HepG2 (cell line): ENCODE measurements around the gene GPS2. TPM values are rescaled to one million over a fixed set of nuclear protein-coding genes. Genes with fewer than 3 reads are reported as not detected.

ENCODE experiments used
- CCAR2 ChIP-seq: fragments of 200-400 bp; formaldehyde crosslinking; optimal IDR thresholded peaks from 2 replicates; pipeline ENCODE3; 2018; ENCODE audit warnings: low read depth, mild to moderate bottlenecking, low read length, moderate library complexity
- MEIS2 ChIP-seq: sonication (generic); formaldehyde crosslinking; IDR thresholded peaks from 2 replicates; pipeline ENCODE4 v1.9.0; 2021; ENCODE audit warnings: mild to moderate bottlenecking, missing genetic modification reagents
- MIXL1 ChIP-seq: IDR thresholded peaks from 2 replicates; pipeline ENCODE4 v1.6.1; 2016
- MYC ChIP-seq: sonication (generic); formaldehyde crosslinking; IDR thresholded peaks from 2 replicates; pipeline ENCODE4 v1.9.0; 2021; ENCODE audit warnings: missing genetic modification reagents, borderline replicate concordance
- NPAS2 ChIP-seq: sonication (generic); formaldehyde crosslinking; IDR thresholded peaks from 2 replicates; pipeline ENCODE4 v1.8.0; 2022; ENCODE audit warnings: mild to moderate bottlenecking, missing genetic modification reagents, borderline replicate concordance
- PCBP1 ChIP-seq: fragments of 200-400 bp; formaldehyde crosslinking; IDR thresholded peaks from 2 replicates; pipeline ENCODE4 v1.6.1; 2017; ENCODE audit warnings: mild to moderate bottlenecking, low read depth, low read length, borderline replicate concordance
- RORA ChIP-seq: sonication (generic); formaldehyde crosslinking; IDR thresholded peaks from 2 replicates; pipeline ENCODE4 v1.5.0; 2020; ENCODE audit warnings: mild to moderate bottlenecking, missing genetic modification reagents, moderate library complexity
- ZNF569 ChIP-seq: sonication (generic); formaldehyde crosslinking; IDR thresholded peaks from 2 replicates; pipeline ENCODE4 v1.5.0; 2020; ENCODE audit warnings: mild to moderate bottlenecking, missing genetic modification reagents, moderate library complexity, borderline replicate concordance
- ZNF674 ChIP-seq: sonication (generic); formaldehyde crosslinking; IDR thresholded peaks from 2 replicates; pipeline ENCODE4 v1.5.0; 2020; ENCODE audit warnings: low read depth, mild to moderate bottlenecking, missing genetic modification reagents
- ZNF709 ChIP-seq: sonication (generic); formaldehyde crosslinking; IDR thresholded peaks from 2 replicates; pipeline ENCODE4 v1.5.0; 2020; ENCODE audit warnings: mild to moderate bottlenecking, missing genetic modification reagents
- ZNF768 ChIP-seq: sonication (generic); formaldehyde crosslinking; IDR thresholded peaks from 2 replicates; pipeline ENCODE4 v1.4.0; 2020; ENCODE audit warnings: missing genetic modification reagents
- polyA plus RNA-seq, 8 experiments: library from polyadenylated mRNA; depleted of rRNA in 3 of 8; stranded (reverse) in 7 of 8; unstranded in 1 of 8; fragments of >200 nt; fragmentation: Illumina TruSeq in 4 of 8; extraction: Trizol in 4 of 8; gene quantifications; 2 replicates each; pipeline versions ENCODE4 v1.2.1 to v1.2.3, GENCODE V29; 2011 to 2016; ENCODE audit warnings: low read depth in 4 of 8, missing spikeins in 1 of 8, mixed read lengths in 1 of 8; ENCODE audit not compliant: insufficient read depth in 1 of 8
- total RNA-seq, 5 experiments: library from RNA; depleted of rRNA; stranded (reverse); fragments of >200 nt; fragmentation: Illumina TruSeq; extraction: Trizol; gene quantifications; 2 replicates each; pipeline ENCODE4 v1.2.3, GENCODE V29; 2016; ENCODE audit warnings: low read depth in 1 of 5
- TF ChIP-seq, protein P1 (sequence below): conservative IDR thresholded peaks from 2 replicates; pipeline ENCODE4 v1.6.1; 2018; ENCODE audit warnings: missing genetic modification reagents
- TF ChIP-seq, protein P2 (sequence below), 2 experiments: fragments of 450-650 bp in 1 of 2; sonication (generic) in 1 of 2; formaldehyde crosslinking; IDR thresholded peaks; 2 replicates each; pipeline versions ENCODE4 v1.5.0 to v1.8.0; 2020 to 2022; ENCODE audit warnings: mild to moderate bottlenecking in 1 of 2, missing genetic modification reagents in 1 of 2
- TF ChIP-seq, protein P3 (sequence below): sonication (generic); formaldehyde crosslinking; IDR thresholded peaks from 2 replicates; pipeline ENCODE4 v1.8.1; 2023; ENCODE audit warnings: mild to moderate bottlenecking, missing genetic modification reagents
- TF ChIP-seq, protein P4 (sequence below): sonication (generic); formaldehyde crosslinking; IDR thresholded peaks from 2 replicates; pipeline ENCODE4 v1.5.0; 2020; ENCODE audit warnings: missing genetic modification reagents
- TF ChIP-seq, protein P5 (sequence below): sonication (generic); formaldehyde crosslinking; IDR thresholded peaks from 2 replicates; pipeline ENCODE4 v1.4.0; 2020; ENCODE audit warnings: missing genetic modification reagents, borderline replicate concordance
- TF ChIP-seq, protein P6 (sequence below): sonication (generic); formaldehyde crosslinking; IDR thresholded peaks from 2 replicates; pipeline ENCODE4 v1.4.0; 2020; ENCODE audit warnings: mild to moderate bottlenecking, missing genetic modification reagents

The GPS2 gene
- total and polyA plus RNA-seq, 2 of the 13 experiments (the other 11 are each of a cell fraction or from before 2014, with no cell fraction given): 58.0 to 59.4 TPM

DNA sequence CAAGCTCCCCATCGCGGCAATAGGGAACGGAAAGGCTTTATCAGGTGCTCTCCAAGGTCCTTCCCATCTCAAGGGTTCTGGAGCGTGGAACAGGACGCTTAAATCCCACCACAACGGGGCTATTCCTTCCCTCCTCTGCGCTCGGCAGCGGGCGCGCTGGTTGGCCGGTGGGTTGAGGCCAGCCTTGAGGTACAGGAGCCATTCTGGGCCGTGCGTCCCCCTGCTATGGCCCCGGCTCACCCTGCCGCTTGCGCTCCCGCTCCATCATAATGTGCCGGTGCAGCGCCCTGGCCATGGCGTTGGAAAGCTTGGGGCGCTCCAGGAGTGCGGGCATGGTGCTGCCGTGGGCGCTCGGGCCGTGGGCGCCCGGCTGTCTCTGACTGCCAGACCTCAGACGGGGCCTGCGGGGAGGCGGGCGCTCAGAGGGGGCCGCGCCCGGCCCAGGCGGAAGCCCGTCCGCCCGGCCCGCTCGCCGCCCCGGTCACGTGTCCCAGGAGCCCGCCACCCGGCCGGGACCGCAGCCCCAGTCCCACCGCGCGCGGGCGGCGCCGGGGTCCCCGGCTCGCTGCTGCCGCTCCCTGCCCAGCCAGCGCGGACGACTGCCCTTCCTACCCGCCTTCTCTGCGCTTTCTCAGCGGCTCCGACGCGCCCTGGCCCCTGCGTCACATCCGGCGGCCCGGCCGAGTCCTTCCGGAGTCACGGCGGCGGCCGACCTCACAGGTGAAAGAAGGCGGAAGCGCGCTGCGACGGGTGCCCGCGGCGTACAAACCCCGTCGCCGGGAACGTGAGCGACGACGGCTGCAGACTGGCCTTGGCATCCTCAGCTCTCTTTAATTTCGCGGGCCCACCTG, at the start of gene GPS2 (continued):
- TF ChIP-seq, protein P1, sequence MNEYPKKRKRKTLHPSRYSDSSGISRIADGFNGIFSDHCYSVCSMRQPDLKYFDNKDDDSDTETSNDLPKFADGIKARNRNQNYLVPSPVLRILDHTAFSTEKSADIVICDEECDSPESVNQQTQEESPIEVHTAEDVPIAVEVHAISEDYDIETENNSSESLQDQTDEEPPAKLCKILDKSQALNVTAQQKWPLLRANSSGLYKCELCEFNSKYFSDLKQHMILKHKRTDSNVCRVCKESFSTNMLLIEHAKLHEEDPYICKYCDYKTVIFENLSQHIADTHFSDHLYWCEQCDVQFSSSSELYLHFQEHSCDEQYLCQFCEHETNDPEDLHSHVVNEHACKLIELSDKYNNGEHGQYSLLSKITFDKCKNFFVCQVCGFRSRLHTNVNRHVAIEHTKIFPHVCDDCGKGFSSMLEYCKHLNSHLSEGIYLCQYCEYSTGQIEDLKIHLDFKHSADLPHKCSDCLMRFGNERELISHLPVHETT: peak; percentile 96
- TF ChIP-seq ZNF709 (peak; percentile 77; the same call in 1 of the 2 replicates), ZNF768 (peak; percentile 64; the same call in 1 of the 2 replicates), CCAR2 (no peak), MEIS2 (no peak; the same call in 1 of the 2 replicates), MIXL1 (peak; percentile 81), RORA (no peak), ZNF674 (CRISPR knock-in tag) (no peak), ZNF569 (CRISPR knock-in tag) (no peak), PCBP1 (no peak), NPAS2 (CRISPR knock-in tag) (no peak), MYC (CRISPR knock-in tag) (peak; percentile 67; the same call in 1 of the 2 replicates)
- TF ChIP-seq, protein P2, sequence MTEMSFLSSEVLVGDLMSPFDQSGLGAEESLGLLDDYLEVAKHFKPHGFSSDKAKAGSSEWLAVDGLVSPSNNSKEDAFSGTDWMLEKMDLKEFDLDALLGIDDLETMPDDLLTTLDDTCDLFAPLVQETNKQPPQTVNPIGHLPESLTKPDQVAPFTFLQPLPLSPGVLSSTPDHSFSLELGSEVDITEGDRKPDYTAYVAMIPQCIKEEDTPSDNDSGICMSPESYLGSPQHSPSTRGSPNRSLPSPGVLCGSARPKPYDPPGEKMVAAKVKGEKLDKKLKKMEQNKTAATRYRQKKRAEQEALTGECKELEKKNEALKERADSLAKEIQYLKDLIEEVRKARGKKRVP (CRISPR knock-in tag; IDR thresholded peaks at IDR 0.05): peak in 1 of 2 experiments; percentile 65; a peak in 1 of 4 replicates
- TF ChIP-seq, protein P3, sequence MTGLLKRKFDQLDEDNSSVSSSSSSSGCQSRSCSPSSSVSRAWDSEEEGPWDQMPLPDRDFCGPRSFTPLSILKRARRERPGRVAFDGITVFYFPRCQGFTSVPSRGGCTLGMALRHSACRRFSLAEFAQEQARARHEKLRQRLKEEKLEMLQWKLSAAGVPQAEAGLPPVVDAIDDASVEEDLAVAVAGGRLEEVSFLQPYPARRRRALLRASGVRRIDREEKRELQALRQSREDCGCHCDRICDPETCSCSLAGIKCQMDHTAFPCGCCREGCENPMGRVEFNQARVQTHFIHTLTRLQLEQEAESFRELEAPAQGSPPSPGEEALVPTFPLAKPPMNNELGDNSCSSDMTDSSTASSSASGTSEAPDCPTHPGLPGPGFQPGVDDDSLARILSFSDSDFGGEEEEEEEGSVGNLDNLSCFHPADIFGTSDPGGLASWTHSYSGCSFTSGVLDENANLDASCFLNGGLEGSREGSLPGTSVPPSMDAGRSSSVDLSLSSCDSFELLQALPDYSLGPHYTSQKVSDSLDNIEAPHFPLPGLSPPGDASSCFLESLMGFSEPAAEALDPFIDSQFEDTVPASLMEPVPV: peak; percentile 77; the same call in 1 of the 2 replicates
- TF ChIP-seq, protein P4, sequence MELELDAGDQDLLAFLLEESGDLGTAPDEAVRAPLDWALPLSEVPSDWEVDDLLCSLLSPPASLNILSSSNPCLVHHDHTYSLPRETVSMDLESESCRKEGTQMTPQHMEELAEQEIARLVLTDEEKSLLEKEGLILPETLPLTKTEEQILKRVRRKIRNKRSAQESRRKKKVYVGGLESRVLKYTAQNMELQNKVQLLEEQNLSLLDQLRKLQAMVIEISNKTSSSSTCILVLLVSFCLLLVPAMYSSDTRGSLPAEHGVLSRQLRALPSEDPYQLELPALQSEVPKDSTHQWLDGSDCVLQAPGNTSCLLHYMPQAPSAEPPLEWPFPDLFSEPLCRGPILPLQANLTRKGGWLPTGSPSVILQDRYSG (CRISPR knock-in tag): no peak
- TF ChIP-seq, protein P5, sequence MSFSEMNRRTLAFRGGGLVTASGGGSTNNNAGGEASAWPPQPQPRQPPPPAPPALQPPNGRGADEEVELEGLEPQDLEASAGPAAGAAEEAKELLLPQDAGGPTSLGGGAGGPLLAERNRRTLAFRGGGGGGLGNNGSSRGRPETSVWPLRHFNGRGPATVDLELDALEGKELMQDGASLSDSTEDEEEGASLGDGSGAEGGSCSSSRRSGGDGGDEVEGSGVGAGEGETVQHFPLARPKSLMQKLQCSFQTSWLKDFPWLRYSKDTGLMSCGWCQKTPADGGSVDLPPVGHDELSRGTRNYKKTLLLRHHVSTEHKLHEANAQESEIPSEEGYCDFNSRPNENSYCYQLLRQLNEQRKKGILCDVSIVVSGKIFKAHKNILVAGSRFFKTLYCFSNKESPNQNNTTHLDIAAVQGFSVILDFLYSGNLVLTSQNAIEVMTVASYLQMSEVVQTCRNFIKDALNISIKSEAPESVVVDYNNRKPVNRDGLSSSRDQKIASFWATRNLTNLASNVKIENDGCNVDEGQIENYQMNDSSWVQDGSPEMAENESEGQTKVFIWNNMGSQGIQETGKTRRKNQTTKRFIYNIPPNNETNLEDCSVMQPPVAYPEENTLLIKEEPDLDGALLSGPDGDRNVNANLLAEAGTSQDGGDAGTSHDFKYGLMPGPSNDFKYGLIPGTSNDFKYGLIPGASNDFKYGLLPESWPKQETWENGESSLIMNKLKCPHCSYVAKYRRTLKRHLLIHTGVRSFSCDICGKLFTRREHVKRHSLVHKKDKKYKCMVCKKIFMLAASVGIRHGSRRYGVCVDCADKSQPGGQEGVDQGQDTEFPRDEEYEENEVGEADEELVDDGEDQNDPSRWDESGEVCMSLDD (CRISPR knock-in tag): no peak; the same call in 1 of the 2 replicates
- TF ChIP-seq, protein P6, sequence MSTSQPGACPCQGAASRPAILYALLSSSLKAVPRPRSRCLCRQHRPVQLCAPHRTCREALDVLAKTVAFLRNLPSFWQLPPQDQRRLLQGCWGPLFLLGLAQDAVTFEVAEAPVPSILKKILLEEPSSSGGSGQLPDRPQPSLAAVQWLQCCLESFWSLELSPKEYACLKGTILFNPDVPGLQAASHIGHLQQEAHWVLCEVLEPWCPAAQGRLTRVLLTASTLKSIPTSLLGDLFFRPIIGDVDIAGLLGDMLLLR (CRISPR knock-in tag): no peak
